Colonic mucosa (tissue), 4 donors: ENCODE data around the gene DRG2. TPM values are rescaled to one million over a fixed set of nuclear protein-coding genes. Genes with fewer than 3 reads are reported as not detected.

Experiments used
- DNase-seq: peaks from one replicate; pipeline ENCODE4 v3.0.0-alpha.2; 2020
- H3K27ac ChIP-seq: fragments of 200-600 bp; one replicate; pipeline ENCODE4 v1.8.0; 2021
- H3K27me3 ChIP-seq: fragments of 200-600 bp; one replicate; pipeline ENCODE4 v1.8.0; 2021
- H3K36me3 ChIP-seq: fragments of 200-600 bp; one replicate; pipeline ENCODE4 v1.8.0; 2021
- H3K4me1 ChIP-seq: fragments of 200-600 bp; one replicate; pipeline ENCODE4 v1.8.0; 2021; ENCODE audit warnings: mild to moderate bottlenecking
- H3K4me3 ChIP-seq: fragments of 200-600 bp; one replicate; pipeline ENCODE4 v1.8.0; 2021
- H3K9ac ChIP-seq, 2 donors: one replicate each; pipeline ENCODE4 v1.7.0; 2013; ENCODE audit warnings: control low read depth in 2 of 2, low read depth in 2 of 2, low read length in 2 of 2
- H3K9me3 ChIP-seq: fragments of 200-600 bp; one replicate; pipeline ENCODE4 v1.8.0; 2021
- intact Hi-C: fragments of 100-400 bp; cut with DNase I; formaldehyde crosslinking; loops from one replicate; pipeline ENCODE4 v1.14.1; 2022
- total RNA-seq, 2 donors: library from RNA; stranded (reverse); fragmentation: NEBNext Ultra II Directional in 1 of 2; extraction: Animal tissue kit (Norgen Biotek cat#: 25700) in 1 of 2; gene quantifications; one replicate each; pipeline ENCODE4 v1.2.1, GENCODE V29; 2021
- TF ChIP-seq, protein P1 (sequence below): fragments of 200-600 bp; IDR thresholded peaks from one replicate; pipeline ENCODE4 v1.8.0; 2022; ENCODE audit warnings: antibody characterized with exemption, mild to moderate bottlenecking
- donor health status: healthy.
- donor health status: DM: no; HTN: no; CAD: no.
- donor health status: DM: no; HTN: no; CAD: no.

The DRG2 gene
- total RNA-seq, 2 donors from 2014 or later: 25.6 to 36.9 TPM

DNA sequence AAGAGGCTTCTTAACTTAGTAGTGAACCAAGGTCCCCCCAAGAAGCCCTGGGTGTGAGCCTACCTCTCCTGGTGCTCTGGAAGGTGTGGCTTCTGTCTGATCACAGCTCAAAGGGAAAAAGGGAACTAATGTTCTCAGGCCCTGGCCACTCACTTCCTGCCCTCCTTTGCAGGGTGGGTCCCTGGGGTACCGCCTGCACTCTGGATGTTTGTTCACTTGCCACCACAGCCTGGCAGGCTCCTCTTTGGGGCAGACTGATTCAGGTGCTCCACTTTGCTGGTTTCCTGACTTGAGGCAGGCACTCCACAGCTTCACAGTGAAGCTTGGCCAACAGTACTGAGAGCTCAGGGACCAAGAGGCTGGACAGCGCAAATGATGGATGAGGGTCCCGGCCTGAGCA, 14.9 kb downstream of the DRG2 start:
- DNase-seq: no peak
- Histone ChIP-seq H3K4me3 (no peak overlapping the region), H3K27me3 (no peaks in the 10 kb centered on the region), H3K9me3 (no peaks in the 10 kb centered on the region), H3K36me3 (no peaks in the 10 kb centered on the region), H3K9ac (no peak overlapping the region), H3K27ac (no peak overlapping the region), H3K4me1 (no peaks in the 10 kb centered on the region)
- TF ChIP-seq, protein P1, sequence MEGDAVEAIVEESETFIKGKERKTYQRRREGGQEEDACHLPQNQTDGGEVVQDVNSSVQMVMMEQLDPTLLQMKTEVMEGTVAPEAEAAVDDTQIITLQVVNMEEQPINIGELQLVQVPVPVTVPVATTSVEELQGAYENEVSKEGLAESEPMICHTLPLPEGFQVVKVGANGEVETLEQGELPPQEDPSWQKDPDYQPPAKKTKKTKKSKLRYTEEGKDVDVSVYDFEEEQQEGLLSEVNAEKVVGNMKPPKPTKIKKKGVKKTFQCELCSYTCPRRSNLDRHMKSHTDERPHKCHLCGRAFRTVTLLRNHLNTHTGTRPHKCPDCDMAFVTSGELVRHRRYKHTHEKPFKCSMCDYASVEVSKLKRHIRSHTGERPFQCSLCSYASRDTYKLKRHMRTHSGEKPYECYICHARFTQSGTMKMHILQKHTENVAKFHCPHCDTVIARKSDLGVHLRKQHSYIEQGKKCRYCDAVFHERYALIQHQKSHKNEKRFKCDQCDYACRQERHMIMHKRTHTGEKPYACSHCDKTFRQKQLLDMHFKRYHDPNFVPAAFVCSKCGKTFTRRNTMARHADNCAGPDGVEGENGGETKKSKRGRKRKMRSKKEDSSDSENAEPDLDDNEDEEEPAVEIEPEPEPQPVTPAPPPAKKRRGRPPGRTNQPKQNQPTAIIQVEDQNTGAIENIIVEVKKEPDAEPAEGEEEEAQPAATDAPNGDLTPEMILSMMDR: no peak
- intact Hi-C loops: no loop called here

DNA sequence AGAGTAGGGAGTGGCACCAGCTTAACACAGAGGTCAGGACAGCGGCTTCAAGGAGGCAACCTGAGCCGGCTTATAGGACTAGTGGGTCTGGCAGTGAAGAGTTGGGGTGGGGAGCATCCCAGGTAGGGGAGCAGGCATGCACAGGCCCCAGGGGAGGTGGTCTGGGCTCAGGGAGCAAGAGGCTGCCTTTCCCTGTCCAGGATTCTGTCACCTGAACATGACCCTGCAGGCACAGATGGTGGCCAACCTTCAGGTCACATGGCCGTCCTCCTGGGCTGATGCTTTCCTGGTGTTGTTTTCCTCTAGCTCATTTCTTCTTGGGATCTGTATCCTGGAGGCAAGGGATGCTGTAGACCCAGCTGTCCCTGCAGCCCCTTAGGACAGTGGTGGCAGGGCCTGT, 17.3 kb downstream of the DRG2 start:
- Histone ChIP-seq H3K9ac (no peak overlapping the region), H3K36me3 (no peaks in the 10 kb centered on the region), H3K27me3 (no peaks in the 10 kb centered on the region), H3K27ac (no peak overlapping the region), H3K4me1 (no peaks in the 10 kb centered on the region), H3K4me3 (no peak overlapping the region), H3K9me3 (no peaks in the 10 kb centered on the region)
- intact Hi-C loops: no loop called here
- TF ChIP-seq, protein P1: no peak
- DNase-seq: no peak

DNA sequence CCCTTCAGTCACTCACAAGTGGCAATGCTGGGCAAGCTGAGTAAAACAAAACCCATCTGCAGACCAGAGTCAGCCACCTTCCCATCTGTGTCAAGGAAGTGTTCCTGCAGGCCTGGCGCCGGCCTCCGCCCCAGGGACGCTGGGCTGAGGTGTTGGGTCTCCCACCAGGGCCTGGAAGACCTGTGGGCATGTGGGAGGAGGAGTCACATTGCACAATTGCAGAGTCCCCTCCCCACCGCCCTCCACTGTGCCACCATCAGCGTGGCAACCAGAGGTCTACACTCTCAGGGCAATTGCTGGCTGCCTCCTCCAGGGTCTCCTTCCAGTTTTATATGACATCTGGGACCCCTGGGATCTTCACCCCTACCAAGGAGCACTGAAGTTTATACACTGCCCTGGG, 17.8 kb downstream of the DRG2 start:
- Histone ChIP-seq H3K36me3 (no peaks in the 10 kb centered on the region), H3K4me1 (no peaks in the 10 kb centered on the region), H3K27ac (no peak overlapping the region), H3K27me3 (no peaks in the 10 kb centered on the region), H3K9me3 (no peaks in the 10 kb centered on the region), H3K9ac (no peak overlapping the region), H3K4me3 (no peak overlapping the region)
- TF ChIP-seq, protein P1: no peak
- intact Hi-C loops: no loop called here
- no peak for DNase-seq

DNA sequence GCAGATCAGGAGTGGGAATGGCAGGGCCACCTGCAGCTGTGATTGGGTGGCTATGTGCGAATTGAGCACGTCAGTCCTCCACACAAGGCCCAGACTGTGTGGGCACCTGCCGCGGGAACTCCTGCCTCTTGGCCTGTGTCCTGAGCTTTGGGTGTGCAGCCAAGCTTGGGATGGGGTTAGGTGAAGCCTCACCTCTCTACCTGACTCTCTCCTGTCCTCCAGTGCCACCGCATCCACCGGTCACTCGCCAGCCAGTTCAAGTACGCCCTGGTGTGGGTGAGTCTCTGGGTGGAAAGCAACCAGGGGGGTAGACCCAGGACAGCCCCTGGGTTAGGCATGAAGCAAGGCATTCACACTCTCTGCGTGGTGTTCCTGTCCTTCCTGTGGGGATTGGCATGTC, 18.5 kb downstream of the DRG2 start:
- H3K27ac ChIP-seq: no peak overlapping the region
- no peaks in the 10 kb centered on the region for H3K36me3 ChIP-seq
- intact Hi-C loops: no loop called here
- H3K4me1 ChIP-seq: no peaks in the 10 kb centered on the region
- H3K9ac ChIP-seq: no peak overlapping the region
- no peaks in the 10 kb centered on the region for H3K27me3 ChIP-seq
- no peak for DNase-seq
- TF ChIP-seq, protein P1: no peak
- H3K4me3 ChIP-seq: no peak overlapping the region
- no peaks in the 10 kb centered on the region for H3K9me3 ChIP-seq

DNA sequence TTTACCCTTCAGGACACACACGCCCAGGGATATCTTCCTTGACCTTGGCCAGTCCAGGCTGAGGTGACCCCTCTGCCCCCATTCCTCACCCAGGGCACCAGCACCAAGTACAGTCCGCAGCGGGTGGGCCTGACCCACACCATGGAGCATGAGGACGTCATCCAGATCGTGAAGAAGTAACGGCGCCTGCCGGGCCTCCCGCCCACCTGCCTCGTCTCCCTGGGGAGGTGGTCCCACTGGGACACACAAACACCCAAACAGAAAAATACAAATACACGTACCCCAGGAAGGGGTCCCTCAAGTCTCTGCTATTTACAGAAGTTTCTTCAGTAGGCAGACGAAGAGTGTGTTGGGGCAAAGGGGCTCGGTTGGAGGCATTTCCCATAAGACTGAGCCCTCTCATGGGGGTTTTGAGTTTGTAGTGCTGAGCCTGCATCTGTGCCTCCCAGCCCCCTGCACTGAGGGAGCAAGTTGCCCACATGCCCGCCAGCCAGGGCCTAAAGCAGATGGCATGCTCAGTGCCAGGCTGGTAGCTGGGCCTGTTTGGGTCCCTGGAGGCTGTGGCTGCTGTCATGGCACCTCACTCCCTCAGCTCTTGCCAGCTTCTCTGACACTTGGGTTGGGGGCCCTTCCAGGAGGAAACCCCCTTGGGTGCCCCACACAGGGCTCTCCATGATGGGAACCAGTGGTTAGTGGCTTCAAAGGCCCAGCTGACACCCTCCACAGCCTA, 19.5 kb downstream of the DRG2 start:
- no peaks in the 10 kb centered on the region for H3K36me3 ChIP-seq
- intact Hi-C loops: no loop called here
- H3K9ac ChIP-seq: no peak overlapping the region

More for the DNA sequence above, 19.5 kb downstream of the DRG2 start:
- DNase-seq: no peak
- TF ChIP-seq, protein P1: no peak
- Histone ChIP-seq H3K27ac (no peak overlapping the region), H3K4me3 (no peak overlapping the region), H3K9me3 (no peaks in the 10 kb centered on the region), H3K27me3 (no peaks in the 10 kb centered on the region), H3K4me1 (no peaks in the 10 kb centered on the region)
